Activated naive CD4-positive, alpha-beta T cell treated with anti-CD3 and anti-CD28 coated beads, Interleukin-2, amount 50 U/mL, for 24 hours (primary cell): Measurements from ENCODE around the gene DKKL1.
A peak's percentile ranks its signal among the peaks of the same experiment; 100 is the strongest.

Source experiments
- H3K27ac Mint-ChIP-seq: one replicate; pipeline ENCODE4 v1.8.0; 2021; ENCODE audit warnings: mild to moderate bottlenecking, mixed read lengths
- H3K27me3 Mint-ChIP-seq: one replicate; pipeline ENCODE4 v1.8.0; 2021; ENCODE audit warnings: mixed read lengths
- H3K36me3 Mint-ChIP-seq: one replicate; pipeline ENCODE4 v1.8.0; 2021; ENCODE audit warnings: mixed read lengths
- H3K4me1 Mint-ChIP-seq: one replicate; pipeline ENCODE4 v1.8.0; 2021; ENCODE audit warnings: mixed read lengths
- H3K4me3 Mint-ChIP-seq: one replicate; pipeline ENCODE4 v1.8.0; 2021; ENCODE audit warnings: mild to moderate bottlenecking, mixed read lengths
- H3K9me3 Mint-ChIP-seq: one replicate; pipeline ENCODE4 v1.8.0; 2021; ENCODE audit warnings: mixed read lengths

Gene DKKL1

GRCh38 chr19:49417088-49417487 lies 53.4 kb downstream of the DKKL1 start:
- Mint-ChIP-seq H3K4me3 (no peak overlapping the region), H3K36me3 (no peaks in the 10 kb centered on the region), H3K4me1 (peaks cover 18% of the 10 kb centered on the region), H3K27ac (no peak overlapping the region), H3K27me3 (peaks cover 30% of the 10 kb centered on the region), H3K9me3 (no peaks in the 10 kb centered on the region)

DNA sequence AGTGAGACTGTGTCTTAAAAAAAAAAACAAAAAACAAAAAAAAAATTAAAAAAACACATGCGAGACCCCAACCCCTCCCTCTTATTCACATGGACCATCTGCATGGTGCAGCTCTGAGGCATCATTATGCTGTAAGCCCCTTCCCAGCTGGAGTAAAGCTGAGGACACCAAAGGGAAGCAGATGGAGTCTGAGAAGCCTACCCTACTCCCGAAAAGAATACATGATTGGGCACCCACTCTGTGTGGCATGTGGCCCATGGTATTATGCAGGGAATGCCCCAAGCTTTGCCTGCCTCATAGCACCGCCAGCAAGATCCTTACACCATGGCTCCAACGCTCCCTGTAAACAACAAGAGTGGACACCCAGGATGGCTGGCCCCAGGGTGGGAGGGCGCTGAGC lies 54.8 kb downstream of the DKKL1 start:
- Mint-ChIP-seq H3K36me3 (no peaks in the 10 kb centered on the region), H3K4me1 (peaks cover 22% of the 10 kb centered on the region), H3K4me3 (no peak overlapping the region), H3K27ac (no peak overlapping the region), H3K27me3 (peaks cover 36% of the 10 kb centered on the region), H3K9me3 (no peaks in the 10 kb centered on the region)

GRCh38 chr19:49419173-49419572 lies 55.5 kb downstream of the DKKL1 start:
- Mint-ChIP-seq H3K9me3 (no peaks in the 10 kb centered on the region), H3K27ac (no peak overlapping the region), H3K4me1 (peaks cover 28% of the 10 kb centered on the region), H3K36me3 (no peaks in the 10 kb centered on the region), H3K4me3 (no peak overlapping the region), H3K27me3 (peaks cover 41% of the 10 kb centered on the region)

GRCh38 chr19:49420227-49420626 lies 56.5 kb downstream of the DKKL1 start:
- H3K36me3 Mint-ChIP-seq: no peaks in the 10 kb centered on the region
- H3K27me3 Mint-ChIP-seq: peaks cover 46% of the 10 kb centered on the region
- H3K4me3 Mint-ChIP-seq: no peak overlapping the region
- no peaks in the 10 kb centered on the region for H3K9me3 Mint-ChIP-seq
- H3K27ac Mint-ChIP-seq: no peak overlapping the region
- H3K4me1 Mint-ChIP-seq: peaks cover 30% of the 10 kb centered on the region

- Mint-ChIP-seq H3K36me3 (no peaks in the 10 kb centered on the region), H3K27me3 (peaks cover 56% of the 10 kb centered on the region), H3K9me3 (no peaks in the 10 kb centered on the region), H3K4me3 (peak overlapping the region; percentile 45), H3K27ac (no peak overlapping the region), H3K4me1 (peaks cover 40% of the 10 kb centered on the region)
Observed at GRCh38 chr19:49421039-49421877, 57.6 kb downstream of the DKKL1 start.

DNA sequence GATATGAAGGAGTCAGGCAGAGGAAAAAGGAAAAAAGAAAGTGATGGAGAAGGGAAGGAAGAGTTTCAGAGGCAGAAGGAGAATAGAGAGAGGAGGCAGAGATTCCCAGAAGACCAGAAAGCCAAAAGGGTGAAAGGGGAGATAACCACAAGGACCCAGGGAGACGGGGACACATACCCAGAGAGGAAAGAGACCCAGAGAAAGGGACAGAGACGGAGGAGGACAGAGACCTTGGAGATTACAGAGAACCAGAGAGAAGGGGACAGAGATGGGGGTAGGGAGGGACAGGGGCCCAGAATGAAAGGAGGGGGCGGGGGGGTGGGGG lies 58.2 kb downstream of the DKKL1 start:
- Mint-ChIP-seq H3K9me3 (no peaks in the 10 kb centered on the region), H3K27ac (no peak overlapping the region), H3K36me3 (no peaks in the 10 kb centered on the region), H3K4me1 (peaks cover 46% of the 10 kb centered on the region), H3K4me3 (peak overlapping the region; percentile 45), H3K27me3 (peaks cover 62% of the 10 kb centered on the region)

DNA sequence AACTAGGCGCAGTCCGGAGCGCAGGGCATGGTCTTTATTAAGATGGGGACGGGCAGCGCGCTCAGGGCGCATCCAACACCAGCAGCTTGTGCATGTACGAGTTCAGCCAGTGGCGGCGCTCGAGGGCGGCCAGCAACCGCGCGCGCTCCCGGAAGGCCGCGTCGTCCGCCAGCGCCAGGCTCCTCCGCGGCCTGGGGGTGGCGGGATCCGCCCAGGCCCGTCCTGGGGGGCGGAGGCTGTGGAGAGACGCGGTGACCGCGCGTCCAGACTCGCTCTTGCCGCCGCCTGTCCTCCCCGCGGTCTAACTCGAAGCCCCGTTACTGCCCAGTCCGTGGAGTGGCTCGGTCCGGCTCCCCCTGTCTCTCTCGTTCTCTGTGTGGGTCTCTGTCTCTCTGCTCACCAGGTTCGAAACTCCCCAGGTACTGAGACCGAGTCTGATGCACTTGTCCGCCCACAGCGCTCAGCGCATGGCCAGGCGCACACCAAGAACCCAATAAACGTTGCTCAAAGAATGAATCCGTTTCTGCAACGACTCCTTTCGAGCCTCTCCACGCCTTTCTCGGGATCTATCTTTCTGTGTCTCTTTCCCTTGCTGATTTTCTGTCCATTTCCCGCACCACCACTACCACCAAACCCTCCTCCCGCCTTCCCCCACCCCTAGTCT lies 58.9 kb downstream of the DKKL1 start:
- Mint-ChIP-seq H3K27ac (peak overlapping the region; percentile 60), H3K4me1 (peaks cover 51% of the 10 kb centered on the region), H3K4me3 (peak overlapping the region; percentile 68), H3K9me3 (no peaks in the 10 kb centered on the region), H3K36me3 (no peaks in the 10 kb centered on the region), H3K27me3 (peaks cover 66% of the 10 kb centered on the region)

DNA sequence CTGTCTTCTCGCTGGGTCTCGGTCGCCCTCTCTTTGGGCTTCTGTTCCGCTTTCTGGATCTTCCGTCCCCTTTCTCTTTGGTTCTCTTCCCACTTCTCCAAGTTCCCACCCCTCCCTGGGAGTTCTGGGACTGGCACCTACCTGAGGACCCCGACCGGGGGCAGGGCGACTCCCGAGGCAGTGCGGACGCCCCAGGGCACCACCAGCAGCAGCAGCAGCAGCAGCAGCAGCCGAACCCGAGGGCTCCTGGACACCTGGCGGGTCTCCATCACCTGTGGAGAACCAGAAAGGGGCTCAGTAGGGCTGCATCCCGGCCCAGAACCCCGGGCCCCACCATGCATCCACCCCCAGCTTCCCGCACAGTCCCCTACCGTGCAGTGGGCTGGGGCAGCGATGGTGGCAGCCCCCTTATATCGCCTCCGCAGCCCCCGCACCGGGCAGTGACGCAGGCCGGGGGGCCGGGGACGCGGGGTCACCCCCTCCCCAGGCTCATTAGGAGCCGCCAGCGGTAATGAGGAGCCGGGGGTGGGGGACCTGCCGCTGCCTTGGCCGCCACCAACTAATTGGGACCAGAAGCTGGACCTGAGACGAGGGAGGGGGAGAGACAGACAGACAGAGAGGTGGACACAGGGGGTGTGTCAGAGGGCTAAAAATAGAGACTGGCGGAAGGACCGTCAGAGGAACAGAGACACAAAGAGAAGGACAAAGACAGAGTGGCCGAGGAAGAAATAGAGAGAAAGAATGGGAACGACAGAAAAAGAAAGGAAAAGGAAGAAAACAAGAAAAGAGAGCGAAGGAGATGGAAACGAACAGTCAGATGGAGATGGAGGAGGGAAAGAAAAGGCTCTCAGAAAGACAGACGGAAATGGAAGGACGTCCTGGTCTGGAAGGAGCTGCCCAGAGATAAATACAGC lies 59.7 kb downstream of the DKKL1 start, which contains the start of gene PTH2:
PTH2 (minus strand) TSS at position 371 of the 914 bp plus-strand sequence; CDS start at position 269, 102 bp downstream.
- peak within 1 kb of the TSS; percentile 68 for H3K4me3 Mint-ChIP-seq
- no peaks in the 10 kb centered on the region for H3K36me3 Mint-ChIP-seq
- H3K27ac Mint-ChIP-seq: peak within 1 kb of the TSS; percentile 68
- peaks cover 69% of the 10 kb centered on the region for H3K27me3 Mint-ChIP-seq
- H3K9me3 Mint-ChIP-seq: no peaks in the 10 kb centered on the region
- H3K4me1 Mint-ChIP-seq: peaks cover 59% of the 10 kb centered on the region

GRCh38 chr19:49423985-49424303 lies 60.3 kb downstream of the DKKL1 start:
- Mint-ChIP-seq H3K4me3 (peak overlapping the region; percentile 50), H3K4me1 (peaks cover 64% of the 10 kb centered on the region), H3K27me3 (peaks cover 69% of the 10 kb centered on the region)

More at GRCh38 chr19:49423985-49424303, 60.3 kb downstream of the DKKL1 start:
- H3K36me3 Mint-ChIP-seq: no peaks in the 10 kb centered on the region
- H3K27ac Mint-ChIP-seq: no peak overlapping the region
- no peaks in the 10 kb centered on the region for H3K9me3 Mint-ChIP-seq
